Cerebellar nuclear complex (tissue), 1 donor: ENCODE measurements around the gene TSSK2.

Source experiments
- DNase-seq, 2 experiments: peaks; one replicate each; lab custom pipeline; 2025; lab: John Stamatoyannopoulos, UW

Gene TSSK2

DNA sequence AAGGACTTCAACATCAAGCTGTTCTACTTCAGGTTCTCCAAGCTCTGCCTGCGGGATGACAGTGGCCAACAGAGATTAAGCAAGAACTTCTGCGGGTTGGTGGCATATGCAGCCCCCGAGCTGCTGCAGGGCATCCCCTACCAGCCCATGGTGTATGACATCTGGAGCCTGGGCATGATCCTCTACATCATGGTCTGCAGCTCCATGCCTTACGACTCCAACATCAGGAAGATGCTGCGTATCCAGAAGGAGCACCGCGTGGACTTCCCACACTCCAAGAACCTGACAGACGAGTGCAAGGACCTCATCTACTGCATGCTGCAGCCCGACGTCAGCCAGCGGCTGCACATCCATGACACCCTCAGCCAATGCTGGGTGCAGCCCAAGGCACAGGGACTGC lies 6.1 kb upstream of the TSSK2 start:
- DNase-seq = no peak

DNA sequence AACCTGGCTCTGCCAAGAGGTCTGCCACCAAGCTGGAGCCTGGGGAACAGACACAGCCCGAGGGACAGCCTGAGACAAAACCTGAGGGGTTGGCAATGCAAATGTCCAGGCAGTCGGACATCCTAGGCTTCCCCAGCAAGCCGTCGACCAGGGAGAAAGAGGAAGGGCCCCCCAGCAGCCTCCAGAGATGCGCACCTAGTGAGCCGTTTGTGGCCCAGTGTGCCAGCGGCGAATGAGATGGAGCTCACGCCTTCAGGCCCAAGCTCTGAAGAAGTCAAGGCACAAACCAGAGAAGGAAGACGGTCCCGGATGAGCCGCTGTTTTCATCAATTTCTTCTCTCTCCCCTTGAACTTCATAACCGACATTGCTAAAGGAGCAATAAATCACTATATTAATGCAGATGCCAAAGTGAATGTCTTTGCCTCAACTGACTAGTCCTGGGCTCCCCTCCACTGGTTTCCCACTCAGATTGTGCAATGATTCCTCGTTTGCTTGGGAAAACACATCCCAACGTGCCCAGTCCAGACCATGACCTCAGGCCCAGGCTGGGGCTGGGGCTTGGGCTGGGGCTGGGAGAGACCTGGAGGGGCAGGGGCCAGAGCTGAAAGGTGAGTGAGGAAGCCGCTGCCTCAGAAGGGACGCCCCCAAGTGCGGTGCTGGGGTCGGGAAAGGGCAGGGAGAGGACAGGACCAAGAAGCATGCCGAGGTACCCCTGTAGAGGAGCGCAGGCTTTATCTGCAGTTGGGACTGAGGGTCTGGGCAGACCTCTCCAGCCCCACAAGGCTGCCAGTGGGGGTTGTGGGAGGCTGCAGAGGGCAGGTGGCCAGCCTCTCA lies 5.4 kb upstream of the TSSK2 start:
- no peak for DNase-seq

DNA sequence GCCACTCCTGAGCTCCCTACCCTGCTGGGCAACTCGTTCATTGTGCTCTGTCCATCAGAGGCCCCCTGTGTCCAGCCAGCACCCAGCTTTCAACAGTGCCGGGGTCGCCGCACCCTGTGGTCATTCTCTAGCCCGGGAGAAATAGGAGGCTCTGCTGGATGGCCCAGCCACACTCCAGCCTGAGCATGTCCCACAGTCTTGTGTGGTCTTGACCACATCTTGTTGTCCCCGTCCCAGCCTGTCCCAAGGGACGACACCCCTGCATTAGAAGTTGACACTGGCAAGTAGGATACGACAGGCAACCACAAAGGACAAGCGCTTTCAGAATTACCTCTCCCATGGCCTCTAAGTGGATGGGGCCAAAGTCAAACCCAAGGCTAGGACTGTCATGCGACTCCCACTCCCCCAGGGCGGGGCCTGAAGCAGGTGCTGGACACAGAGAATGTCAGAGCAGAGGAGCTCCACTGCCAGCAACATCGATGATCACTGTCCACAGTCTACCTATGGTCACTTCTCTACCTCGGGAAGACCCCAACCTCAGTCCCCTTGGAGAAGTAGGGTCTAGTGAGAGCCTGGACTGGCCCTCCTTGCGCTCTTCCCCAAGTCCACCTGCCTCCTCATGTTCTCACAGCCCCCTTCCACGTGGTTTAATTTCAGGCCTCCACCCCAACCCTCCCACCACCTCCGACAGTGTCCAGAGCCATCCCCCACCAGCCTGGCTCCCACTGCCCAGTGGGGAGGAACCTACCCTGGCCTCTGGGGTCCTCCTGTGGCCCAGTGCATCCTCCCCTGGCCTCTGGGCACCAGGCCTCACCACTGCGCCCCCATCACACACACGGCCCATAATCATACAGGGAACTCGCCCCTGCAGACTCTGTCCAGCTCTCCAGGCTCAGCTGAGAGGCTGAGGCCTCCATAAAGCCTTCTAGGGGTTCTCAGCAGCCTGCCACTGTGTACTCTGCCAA lies 4.5 kb upstream of the TSSK2 start:
- DNase-seq = no peak

DNA sequence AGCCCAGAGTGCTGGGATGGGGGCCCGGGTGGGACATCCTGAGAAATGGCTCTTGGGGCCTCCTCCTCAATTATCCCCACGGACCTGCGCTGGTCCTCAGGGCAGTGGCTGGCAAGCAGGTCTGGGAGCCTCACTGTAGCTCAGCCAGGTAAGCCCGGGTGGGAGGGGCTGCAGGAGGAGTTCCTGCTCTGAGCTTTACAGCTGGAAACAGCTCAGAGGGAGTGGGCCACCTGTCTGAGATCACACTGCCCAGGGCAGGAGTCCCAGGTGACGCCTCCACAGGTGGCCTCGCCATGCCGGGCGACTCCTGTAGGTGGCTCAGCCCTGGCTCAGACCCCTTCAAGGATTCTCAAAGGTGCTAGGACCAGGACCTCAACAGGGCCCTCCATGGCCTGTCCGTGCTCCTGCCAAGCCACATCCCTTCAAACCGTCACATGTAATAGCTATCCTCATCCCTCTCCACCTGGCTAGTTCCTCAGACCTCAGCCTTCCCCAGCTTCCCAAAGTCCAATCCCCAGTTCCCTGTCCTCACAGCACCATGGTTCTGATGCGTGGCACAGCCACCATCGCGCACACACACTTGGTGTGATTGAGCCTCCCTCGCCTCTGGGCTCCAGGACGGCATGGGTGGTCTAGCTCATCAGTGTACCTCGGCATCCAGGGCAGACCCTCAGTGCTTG lies 3.6 kb upstream of the TSSK2 start:
- DNase-seq = no peak

DNA sequence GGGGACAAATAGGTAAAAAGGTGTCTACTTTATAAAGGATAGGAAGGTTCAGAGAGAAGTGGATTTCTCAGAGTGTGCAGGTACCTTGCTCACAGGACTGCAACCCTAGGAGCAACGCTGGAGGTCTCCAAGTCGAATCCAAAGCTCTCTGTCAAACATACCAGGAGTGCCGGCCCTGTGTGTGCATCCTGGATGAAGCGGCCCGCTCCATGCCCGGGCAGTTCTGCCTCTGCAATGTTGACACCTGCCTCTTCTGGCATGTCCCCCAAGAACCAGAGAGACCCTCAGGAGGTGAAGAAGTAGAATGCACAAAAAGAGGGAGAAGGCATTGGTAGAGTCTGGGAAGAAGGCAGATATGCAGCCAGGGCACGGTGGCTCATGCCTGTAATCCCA lies 3.1 kb upstream of the TSSK2 start:
- DNase-seq = no peak

DNA sequence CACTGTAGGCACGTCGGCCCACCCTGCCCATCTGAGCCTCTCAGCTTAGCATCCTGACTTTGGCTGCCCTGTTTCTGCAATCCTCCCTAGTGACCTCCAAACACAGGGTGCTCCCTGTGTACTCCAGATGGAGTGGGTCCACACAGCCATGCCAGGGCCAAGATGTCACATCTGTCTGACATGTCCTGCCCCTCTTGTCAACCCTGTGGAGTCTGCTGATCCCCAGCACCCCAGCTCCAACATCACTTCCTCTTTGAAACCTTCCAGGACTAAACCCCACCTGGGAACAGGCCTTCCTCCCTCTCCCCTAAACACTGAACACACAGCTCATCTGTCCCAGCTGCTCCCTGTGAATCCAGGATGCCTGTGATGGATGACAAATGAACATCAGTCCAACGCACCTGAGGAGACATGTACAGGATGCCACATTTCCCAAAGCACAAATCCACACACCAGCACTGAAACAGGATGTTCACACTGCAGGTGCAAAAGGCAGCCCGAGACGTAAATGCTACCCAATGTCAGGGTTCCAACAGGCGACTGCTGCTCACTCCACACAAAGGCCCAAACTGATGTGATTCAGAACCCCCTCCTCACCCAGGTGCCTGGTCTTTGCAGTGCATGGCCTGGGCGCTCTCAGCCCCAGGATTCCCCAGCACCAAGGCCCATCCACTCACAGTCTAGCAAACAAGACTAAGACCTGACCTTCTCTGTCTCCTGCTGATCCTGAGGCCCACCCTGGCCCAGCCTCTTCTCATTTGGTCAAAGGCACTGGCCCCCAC lies 2.0 kb upstream of the TSSK2 start:
- DNase-seq = no peak

DNA sequence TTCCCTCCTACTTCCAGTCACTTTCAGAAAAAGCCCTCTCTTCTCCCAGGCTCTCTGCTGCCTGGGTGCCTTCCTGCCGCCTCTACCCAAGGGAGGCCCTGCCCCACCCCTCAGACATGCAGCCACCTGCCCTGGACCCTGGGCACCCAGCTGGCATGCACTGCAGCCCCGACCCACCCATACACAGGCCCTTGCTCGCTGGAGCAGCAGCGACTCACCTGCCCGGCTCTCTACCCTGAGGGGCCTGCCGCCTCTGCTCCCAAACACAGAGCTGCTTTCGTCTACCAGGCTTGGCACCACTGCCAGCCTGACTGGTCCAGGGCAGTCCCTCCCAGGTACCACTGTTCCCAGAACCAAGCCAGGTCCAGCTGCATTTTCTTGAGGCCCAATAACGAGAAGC lies 1.2 kb upstream of the TSSK2 start:
- DNase-seq = no peak

DNA sequence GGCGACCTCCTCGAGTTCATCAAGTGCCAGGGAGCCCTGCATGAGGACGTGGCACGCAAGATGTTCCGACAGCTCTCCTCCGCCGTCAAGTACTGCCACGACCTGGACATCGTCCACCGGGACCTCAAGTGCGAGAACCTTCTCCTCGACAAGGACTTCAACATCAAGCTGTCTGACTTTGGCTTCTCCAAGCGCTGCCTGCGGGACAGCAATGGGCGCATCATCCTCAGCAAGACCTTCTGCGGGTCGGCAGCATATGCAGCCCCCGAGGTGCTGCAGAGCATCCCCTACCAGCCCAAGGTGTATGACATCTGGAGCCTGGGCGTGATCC lies 542 bp downstream of the TSSK2 start:
- no peak for DNase-seq

DNA sequence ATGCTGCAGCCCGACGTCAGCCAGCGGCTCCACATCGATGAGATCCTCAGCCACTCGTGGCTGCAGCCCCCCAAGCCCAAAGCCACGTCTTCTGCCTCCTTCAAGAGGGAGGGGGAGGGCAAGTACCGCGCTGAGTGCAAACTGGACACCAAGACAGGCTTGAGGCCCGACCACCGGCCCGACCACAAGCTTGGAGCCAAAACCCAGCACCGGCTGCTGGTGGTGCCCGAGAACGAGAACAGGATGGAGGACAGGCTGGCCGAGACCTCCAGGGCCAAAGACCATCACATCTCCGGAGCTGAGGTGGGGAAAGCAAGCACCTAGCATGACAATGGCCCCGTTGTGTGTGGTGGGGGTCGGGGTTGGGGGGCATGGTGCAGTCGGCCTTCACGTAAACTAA lies 1.0 kb downstream of the TSSK2 start:
- DNase-seq = no peak

DNA sequence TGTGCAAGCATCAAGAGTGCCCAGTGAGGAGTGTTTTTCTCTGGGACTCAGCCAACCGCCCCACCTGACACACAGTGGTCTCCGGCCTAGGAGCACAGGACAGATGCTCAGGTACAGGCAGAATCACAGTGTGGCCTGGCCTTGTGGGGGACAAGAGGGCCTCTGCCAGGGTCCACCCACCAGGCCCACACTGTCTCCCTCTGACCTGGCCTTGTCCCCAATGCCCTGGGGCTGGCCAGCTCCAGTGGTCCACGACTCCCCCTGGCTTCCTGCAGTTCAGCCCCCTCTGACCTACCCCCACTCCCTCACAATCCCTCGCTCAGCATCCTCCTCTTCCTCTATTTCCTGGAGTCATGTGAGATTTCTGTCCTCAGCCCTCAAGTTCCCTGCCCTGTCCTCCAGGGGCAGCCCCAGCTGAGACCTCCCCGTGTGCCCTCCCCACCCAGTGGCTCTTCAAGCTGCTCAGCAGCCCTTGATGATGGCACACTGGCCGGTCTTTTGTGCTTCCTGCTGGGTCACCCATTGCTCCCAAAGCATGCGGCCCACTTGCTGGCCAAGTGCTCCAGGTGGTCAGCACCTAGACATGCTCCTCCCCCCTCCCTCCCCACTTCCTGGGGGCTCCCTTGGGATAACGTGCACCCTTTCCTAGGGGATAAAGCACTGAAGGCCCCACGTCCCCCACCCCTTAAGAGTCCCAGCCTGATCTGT lies 1.7 kb downstream of the TSSK2 start:
- no peak for DNase-seq

DNA sequence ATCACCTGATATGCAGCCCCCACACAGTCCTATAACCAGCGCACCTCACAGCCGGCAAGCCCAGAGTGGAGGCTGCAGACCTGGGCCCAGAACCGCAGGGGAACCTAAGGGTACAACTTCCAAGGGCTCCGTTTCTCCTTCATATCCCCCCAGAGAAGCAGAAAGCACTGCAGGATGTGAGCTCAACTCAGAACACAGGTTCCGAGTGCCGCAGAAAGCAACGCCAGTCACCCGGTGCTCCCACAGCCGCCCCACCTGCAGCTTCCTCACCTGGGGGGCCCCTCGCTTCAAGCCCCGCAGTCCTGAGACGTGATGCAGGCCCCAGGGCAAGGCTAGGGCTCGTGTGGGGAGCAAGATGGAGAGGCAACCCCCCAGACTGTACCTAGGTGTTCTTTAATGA lies 2.5 kb downstream of the TSSK2 start:
- DNase-seq = no peak

DNA sequence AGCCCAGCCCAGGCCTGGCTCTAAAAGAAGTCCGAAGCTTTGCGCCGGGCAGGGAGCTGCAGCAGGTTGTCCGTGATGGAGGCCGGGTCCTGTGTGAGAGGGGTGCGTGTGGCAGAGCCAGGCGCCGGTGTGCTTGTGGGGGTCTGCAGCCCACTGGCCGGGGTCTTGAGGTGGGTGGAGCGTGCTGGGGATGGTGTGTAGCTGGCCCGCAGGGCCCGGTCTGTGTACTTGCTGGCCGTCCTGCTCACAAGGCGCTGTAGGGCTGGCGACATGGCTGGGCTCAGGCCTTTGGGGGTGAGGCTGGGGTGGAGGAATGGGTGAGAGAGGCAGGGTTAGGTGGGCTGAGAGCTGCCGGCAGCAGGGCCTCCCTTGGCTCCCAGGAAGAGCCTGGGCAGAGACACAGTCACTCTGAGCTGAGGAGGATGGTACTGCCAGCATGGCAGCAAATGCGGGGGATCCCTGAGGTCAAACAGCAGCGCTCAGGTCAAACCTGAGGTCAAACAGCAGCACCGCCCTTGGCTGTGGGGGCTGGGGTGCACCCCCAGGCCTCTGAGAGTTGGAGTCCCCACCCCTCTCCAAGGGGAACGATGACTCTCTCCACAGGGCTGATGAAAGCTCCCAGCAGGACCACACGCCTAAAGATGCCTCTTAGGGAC lies 3.2 kb downstream of the TSSK2 start:
- DNase-seq = no peak

DNA sequence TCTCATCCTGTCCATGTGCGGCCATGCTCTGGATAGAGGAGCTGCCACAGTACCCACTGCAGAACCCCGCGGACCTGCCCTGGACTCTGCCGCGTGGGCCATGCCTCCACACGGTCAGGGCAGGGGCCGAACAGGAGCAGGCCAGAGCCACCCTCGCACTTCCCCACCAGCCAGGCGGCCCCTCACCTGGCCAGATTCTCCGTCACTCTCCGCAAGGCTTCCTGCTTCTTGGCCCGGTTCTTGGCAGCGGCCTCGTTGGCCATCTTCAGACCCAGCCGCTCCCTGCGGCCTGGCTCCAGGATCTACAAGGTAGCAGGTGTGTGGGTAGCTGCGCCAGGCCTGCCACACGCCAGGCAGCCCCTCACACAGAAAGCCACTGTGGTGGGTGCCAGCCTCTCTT lies 3.8 kb downstream of the TSSK2 start:
- DNase-seq = no peak

DNA sequence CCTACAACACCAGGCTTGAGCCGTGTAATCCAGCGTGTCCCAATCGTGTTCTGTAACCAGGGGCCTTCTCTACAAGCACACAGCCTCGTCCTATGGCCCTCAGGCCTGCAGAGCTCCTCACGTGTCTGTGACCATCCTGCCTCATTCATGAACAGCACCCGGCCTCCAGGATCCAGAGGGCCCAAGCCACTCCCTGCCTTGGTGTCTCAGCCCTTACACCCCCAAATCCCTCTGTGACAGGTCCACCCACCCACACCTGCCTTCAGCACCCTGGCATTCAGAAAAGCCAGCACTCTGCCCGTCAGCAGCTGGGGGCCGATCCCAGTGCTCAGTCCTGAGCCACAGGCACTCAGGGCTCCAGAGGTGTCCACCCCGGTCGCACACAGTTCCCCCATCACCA lies 5.8 kb downstream of the TSSK2 start:
- no peak for DNase-seq

DNA sequence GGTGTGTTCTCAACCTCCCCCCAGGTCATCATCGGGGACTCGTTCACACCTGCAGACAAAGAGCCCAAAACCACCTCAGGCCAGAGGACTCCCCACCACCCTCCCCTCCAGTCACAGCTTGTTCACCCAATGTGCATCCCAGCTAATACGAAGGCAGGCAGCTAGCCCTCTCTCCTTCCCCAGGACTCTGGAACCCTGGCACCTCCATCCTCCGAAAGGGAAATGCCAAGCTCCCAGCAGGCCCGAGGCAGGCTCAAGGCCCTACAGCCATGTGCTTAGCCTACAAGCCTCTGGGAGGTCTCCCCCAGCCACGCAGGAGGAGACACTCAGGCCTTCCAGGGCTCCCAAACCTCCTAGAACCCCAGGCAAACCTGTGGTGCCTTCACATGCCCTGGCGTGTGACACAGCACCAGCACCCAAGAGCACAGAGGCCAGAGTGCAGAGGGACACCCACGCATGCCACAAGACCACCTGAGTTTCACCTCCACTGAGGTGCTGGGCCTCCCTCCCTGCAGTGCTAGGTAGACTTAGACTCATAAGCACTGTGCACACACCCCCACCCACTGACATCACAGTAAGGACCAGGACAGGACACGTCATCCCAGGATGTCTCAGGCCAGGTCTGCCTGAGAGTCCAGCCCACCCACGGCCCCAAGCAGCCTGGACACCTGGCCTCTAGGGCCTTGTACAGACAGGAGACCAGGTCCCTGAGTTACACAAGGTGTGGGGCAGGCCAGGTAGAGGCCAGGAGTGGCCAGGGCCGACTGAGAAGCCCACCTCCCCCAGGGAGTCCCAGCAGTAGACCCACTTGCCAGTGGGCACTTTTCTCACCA lies 6.5 kb downstream of the TSSK2 start:
- DNase-seq = no peak

DNA sequence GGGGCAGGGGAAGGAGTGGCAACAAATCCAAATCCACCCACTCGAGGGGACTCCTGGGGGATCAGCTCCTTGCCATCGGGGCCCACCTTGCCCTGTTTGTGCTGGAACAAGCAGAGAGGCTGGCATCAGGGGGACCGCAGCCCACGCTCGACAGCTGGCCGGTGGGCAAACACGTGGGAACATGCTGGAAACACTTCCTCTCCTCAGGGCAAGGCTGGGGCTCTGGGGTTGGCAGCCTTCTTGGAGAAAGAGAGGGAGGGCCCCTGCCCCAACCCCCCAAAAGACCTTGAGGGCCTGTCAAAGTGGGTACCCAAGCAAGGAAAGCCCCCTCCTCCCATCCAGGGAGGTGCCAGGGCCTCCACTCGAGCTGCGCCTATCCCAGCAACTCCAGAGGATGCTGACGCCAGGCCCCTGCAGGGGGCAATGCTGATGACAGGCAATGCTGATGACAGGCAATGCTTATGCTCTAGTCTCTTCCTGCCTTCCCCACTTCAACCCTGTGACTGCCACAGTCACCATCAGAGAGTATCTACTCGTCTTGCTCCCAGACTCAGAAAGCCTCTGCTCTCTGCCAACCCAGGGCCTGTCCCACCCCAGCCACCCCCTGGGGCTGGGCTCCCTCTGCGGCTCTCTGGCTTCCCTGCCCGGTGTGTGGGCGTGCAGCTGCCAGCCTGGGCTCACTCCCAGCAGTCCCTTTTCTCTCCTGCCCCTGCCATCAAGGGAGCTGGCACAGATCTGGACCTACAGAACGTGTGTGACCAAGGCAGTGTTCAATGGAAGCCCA lies 7.3 kb downstream of the TSSK2 start:
- DNase-seq = no peak

DNA sequence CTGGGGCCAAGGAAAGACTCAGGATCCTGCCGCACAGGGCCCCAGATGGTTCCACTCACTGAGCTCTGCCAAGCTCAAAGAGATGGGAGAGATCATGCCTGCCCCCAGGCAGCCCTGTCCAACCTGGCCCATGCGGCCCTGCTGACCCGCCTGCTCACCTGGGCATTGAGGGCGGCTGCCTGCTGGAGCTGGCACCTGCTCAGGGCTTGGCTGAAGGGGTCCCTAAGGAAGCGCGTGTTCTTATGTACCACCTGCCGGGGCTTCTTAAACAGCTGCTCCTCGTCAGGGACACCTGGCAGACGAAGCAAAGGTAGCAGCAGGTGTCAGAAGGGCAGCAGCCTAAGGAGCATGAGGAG lies 7.9 kb downstream of the TSSK2 start:
- no peak for DNase-seq

DNA sequence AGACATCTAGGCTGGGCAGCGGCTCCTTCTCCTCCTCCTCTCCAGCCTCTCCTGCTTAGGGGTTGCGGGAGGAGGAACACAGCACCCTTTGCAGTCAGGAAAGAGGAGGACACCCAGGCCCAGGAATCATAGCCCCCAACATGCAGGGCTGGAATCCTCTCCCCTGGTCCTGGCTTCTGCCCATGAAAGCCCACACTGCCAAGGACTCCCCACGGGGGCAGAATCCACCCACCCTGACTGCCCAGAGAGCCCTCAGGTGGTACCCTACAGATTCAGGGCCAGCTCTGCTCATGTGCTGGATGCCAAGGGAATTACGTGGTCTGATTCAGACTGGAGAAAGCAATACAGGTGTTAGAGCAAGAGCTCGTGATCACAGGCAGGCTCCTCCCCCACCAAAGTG lies 8.9 kb downstream of the TSSK2 start:
- no peak for DNase-seq

DNA sequence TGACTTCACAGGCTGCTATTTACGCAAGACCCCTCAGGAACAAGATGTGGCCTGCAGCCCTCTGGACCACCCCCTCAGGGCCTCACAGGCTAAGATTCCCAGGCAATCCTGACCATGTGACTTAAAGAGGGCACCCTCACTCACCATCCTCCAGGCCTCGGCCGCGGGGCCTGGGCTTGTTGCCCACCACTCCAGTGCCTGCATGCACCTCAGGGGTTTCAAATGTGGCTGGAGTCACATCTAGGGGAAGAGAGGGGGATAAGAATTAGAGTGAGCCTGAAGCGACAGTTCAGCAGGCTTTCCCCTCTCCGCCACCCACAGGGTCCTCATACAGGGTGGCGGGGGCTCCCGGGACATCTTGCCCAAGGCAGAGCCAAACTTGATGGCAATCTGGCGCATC lies 11.3 kb downstream of the TSSK2 start:
- no peak for DNase-seq
